HCT116 (cell line): ENCODE results near the gene EHMT1.

Experiments used
- CEBPB ChIP-seq: IDR thresholded peaks from 2 replicates; pipeline ENCODE4 v1.6.1; 2012; ENCODE audit warnings: low read depth
- CTCF ChIP-seq, 3 experiments: fragments of 200-600 bp in 1 of 3; sonication (generic) in 1 of 3; IDR thresholded peaks in 2 of 3; conservative IDR thresholded peaks in 1 of 3; 2 replicates each; pipeline ENCODE4 v1.5.1; 2012 to 2017; ENCODE audit warnings: low read depth in 2 of 3, low read length in 2 of 3, antibody characterized with exemption in 1 of 3, borderline replicate concordance in 1 of 3, control low read depth in 1 of 3, mild to moderate bottlenecking in 1 of 3, mixed read lengths in 1 of 3, mixed run types in 1 of 3, moderate library complexity in 1 of 3; ENCODE audit not compliant: insufficient read depth in 1 of 3
- EZH2 ChIP-seq: fragments of 200-600 bp; sonication (generic); IDR thresholded peaks from 2 replicates; pipeline ENCODE4 v1.6.1; 2017; ENCODE audit warnings: antibody characterized with exemption, mixed run types
- EZH2phosphoT487 ChIP-seq: fragments of 200-600 bp; IDR thresholded peaks from 2 replicates; pipeline ENCODE4 v1.6.1; 2018; ENCODE audit warnings: antibody characterized with exemption, borderline replicate concordance
- POLR2AphosphoS5 ChIP-seq: IDR thresholded peaks from 2 replicates; pipeline ENCODE4 v1.6.1; 2011; ENCODE audit warnings: mild to moderate bottlenecking, low read depth, low read length, moderate library complexity
- RAD21 ChIP-seq: IDR thresholded peaks from 2 replicates; pipeline ENCODE4 v1.6.1; 2012; ENCODE audit warnings: low read depth, mild to moderate bottlenecking
- REST ChIP-seq: IDR thresholded peaks from 2 replicates; pipeline ENCODE4 v1.6.1; 2012; ENCODE audit warnings: low read depth
- SIN3A ChIP-seq: IDR thresholded peaks from 2 replicates; pipeline ENCODE4 v1.6.1; 2012; ENCODE audit warnings: low read depth
- TCF7L2 ChIP-seq: IDR thresholded peaks from 2 replicates; pipeline ENCODE4 v1.7.0; 2011; ENCODE audit warnings: borderline replicate concordance, inconsistent platforms; ENCODE audit not compliant: insufficient read depth, insufficient read length; ENCODE audit errors: extremely low read depth

- no peak for TF ChIP-seq CEBPB
- no peak for TF ChIP-seq TCF7L2
- no peak for TF ChIP-seq CTCF (IDR thresholded peaks at IDR 0.05 in 2 of 3, conservative IDR thresholded peaks at IDR 0.05 in 1 of 3; ENCODE audit: borderline replicate concordance in 1 of 3, insufficient read depth in 1 of 3, low read depth in 2 of 3, low read length in 2 of 3)
- no peak for TF ChIP-seq EZH2
- TF ChIP-seq SIN3A, result no peak
- no peak for TF ChIP-seq EZH2phosphoT487
- TF ChIP-seq REST, result no peak
- TF ChIP-seq RAD21, result no peak
- TF ChIP-seq POLR2AphosphoS5, result no peak
Measured at GRCh38 chr9:137783521-137783920, 164.7 kb downstream of the EHMT1 start.
